ENCODE measurements around the gene SYDE2.

The SYDE2 gene

DNA sequence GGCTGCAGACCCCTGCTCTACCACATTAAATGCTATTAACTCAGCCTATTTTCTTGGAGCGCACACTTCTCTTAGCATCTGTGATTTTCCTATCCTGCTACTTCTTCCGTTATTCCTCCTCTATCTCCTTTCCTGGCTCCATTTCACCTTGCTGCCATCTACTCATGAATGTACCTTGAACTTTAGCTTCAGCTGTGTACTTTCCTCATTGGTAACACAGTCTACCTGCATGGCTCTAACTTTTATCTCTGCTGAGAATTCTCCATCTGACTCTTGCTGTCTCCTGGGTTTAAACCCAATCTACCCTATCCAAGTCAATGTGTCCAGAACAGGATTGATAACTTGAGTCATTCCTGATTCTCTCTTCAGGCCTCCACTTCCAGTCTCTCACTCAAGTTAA lies 84.9 kb downstream of the SYDE2 start:
- DNase-seq: no peak

DNA sequence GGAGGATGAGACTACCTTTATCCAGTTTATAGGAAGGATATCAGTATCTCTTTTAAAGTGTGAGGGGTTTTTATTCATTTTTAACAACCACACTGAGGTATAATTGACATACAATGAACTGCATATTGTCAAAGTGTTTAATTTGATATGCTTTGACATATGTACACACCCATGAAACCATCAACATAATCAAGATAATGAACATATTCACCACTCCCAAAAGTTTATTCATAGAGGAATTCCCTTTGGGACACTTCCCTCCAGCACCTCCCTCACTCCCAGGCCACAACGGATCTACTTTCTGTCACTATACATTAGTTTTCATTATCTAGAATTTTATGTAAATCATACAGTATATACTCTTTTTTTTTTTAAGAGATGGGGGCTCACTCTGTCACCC lies 89.1 kb downstream of the SYDE2 start:
- no peak for DNase-seq

DNA sequence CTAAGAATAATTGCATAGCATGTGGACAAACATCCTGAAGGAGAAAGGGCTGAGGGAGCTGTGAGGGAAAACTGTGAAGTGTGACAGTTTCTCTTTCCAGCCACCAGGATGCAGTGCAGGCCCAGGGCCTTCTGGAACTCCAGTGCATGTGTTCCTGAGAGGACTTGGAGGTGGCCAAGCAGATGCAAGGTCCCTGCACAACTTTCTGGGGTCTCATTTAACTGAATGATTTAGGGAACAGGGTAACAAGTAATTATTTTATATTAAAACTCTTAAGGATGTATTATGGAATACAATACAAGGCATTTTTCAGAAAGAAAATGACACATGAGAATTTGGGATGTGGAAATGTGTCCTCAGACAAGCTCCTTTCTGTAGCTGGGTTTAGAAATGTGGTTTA lies 91.3 kb downstream of the SYDE2 start:
- no peak for DNase-seq

All from activated CD4-positive, CD25-positive, alpha-beta regulatory T cell treated with anti-CD3 and anti-CD28 coated beads, Interleukin-2, amount 50 U/mL, for 72 hours (primary cell).